Immature natural killer cell (primary cell): ENCODE data around the gene NHS. TPM values are rescaled to one million over a fixed set of nuclear protein-coding genes. Genes with fewer than 3 reads are reported as not detected.

Source experiments
- DNase-seq, 3 donors: peaks; one replicate each; pipeline ENCODE4 v3.0.0; 2022; ENCODE audit warnings: mixed read lengths in 1 of 3
- H3K27ac Mint-ChIP-seq, 6 donors: one replicate each; pipeline ENCODE4 v1.8.0; 2020; ENCODE audit warnings: mixed read lengths in 6 of 6, mild to moderate bottlenecking in 5 of 6, inconsistent platforms in 4 of 6, moderate library complexity in 3 of 6
- H3K27me3 Mint-ChIP-seq, 3 donors: one replicate each; pipeline ENCODE4 v1.8.0; 2020 to 2021; ENCODE audit warnings: low read depth in 3 of 3, mild to moderate bottlenecking in 3 of 3, mixed read lengths in 3 of 3, moderate library complexity in 3 of 3, inconsistent platforms in 1 of 3
- H3K36me3 Mint-ChIP-seq, 3 donors: one replicate each; pipeline ENCODE4 v1.8.0; 2020; ENCODE audit warnings: mixed read lengths in 3 of 3, inconsistent platforms in 2 of 3, mild to moderate bottlenecking in 2 of 3
- H3K4me1 Mint-ChIP-seq, 2 donors: one replicate each; pipeline ENCODE4 v1.8.0; 2020; ENCODE audit warnings: inconsistent platforms in 2 of 2, mild to moderate bottlenecking in 2 of 2, mixed read lengths in 2 of 2, moderate library complexity in 1 of 2
- H3K4me3 Mint-ChIP-seq, 5 donors: one replicate each; pipeline ENCODE4 v1.8.0; 2020; ENCODE audit warnings: mild to moderate bottlenecking in 5 of 5, mixed read lengths in 5 of 5, inconsistent platforms in 3 of 5, moderate library complexity in 3 of 5
- H3K9me3 Mint-ChIP-seq, 6 donors: one replicate each; pipeline ENCODE4 v1.8.0; 2020; ENCODE audit warnings: mild to moderate bottlenecking in 6 of 6, mixed read lengths in 6 of 6, inconsistent platforms in 4 of 6, moderate library complexity in 3 of 6
- polyA plus RNA-seq, 3 donors: library from polyadenylated mRNA; unstranded; fragments of 300-500 nt; fragmentation: Illumina TruSeq; gene quantifications; one replicate each; pipeline ENCODE4 v1.2.3, GENCODE V29; 2021

The NHS gene
- polyA plus RNA-seq, 3 donors from 2014 or later, result 0.87 TPM; not detected in 2

DNA sequence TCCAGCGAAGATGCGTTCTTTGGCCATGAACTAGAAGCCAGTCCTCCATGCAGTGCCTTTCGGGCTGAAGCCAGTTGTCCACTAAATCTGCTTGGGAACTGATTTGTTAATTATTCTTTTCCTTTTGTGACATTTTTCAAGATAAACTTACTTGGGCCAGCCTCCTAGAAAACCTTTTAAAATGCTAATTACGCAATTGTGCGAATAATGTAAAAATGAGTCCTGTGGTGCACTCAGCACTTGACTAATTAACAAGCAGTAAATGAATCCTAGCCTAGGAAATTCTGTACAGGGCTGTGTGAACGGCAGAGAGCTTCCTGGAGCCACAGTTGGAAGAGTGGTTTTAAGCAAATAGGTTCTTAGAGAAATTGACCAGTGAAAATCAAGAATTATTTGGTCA, 212.4 kb downstream of the NHS start:
- DNase-seq, result no peak
- H3K4me1 Mint-ChIP-seq, result no peaks in the 10 kb centered on the region
- no peak overlapping the region for H3K4me3 Mint-ChIP-seq
- peaks cover 0 to 3% (median 0%) of the 10 kb centered on the region in 6 donors for H3K9me3 Mint-ChIP-seq
- no peaks in the 10 kb centered on the region for H3K36me3 Mint-ChIP-seq
- H3K27me3 Mint-ChIP-seq, result peaks cover 1 to 14% (median 2%) of the 10 kb centered on the region in 3 donors
- H3K27ac Mint-ChIP-seq, result no peak overlapping the region

DNA sequence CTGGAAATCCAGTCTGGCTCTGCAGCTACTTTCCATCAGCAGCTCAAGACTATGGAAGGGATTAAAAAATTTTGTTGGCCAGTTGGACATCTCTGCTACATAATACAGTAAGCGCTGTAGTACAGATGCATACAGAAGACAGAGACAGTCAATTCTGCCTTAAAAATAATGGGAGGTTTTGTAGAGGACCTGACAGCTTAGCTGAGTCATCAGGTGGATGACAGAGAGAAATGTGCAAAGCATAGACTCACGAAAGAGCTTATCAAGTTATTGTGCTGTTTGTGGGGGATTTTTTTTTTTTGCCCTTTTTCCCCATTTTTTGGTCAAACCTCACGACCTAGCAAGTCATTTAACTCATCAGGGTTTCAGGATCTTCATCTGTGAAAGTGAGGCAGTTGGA, 213.3 kb downstream of the NHS start:
- peaks cover 2 to 13% (median 4%) of the 10 kb centered on the region in 3 donors for H3K27me3 Mint-ChIP-seq
- H3K36me3 Mint-ChIP-seq, result no peaks in the 10 kb centered on the region
- DNase-seq, result no peak

DNA sequence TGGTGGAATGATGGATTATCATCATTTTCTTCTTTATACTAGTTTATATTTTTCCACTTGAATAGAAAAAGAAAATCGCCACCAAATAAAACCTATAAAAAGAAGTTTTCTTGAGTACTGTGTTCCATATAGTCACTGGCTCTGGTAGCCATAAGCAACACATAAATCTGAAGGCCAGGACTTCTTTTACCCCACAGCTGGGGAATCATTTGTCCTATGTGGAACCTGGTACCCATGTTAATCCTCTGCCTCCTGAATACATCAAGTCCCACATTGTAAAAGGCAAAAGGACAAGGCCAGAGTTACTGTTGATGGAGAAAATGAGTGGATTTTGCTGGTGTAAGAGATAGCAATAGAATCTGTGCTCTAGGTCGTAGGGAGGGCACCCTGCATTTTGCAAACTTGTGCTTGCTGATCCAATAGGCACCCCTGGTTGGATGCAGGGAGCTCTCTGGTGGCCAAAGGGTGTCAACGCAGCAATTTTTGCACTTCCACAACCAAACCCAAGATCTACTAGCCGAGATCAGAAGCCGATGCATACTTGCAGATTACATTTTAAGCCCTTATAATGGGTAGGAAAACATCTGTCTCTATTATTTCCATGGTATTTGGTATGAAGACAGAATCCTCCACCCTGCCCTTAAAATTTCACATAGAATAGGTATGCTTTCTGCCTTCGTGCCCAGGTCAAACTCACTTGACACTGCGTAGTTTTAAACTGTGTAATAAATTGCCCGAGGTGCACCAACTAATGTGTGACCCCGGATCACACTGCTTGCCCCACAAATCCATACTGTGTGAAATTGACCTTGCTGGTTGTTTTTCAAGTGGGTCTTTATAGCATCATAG, 216.1 kb downstream of the NHS start:
- peaks cover 2 to 5% of the 10 kb centered on the region in 2 donors for H3K4me1 Mint-ChIP-seq
- peaks cover 2 to 15% (median 4%) of the 10 kb centered on the region in 3 donors for H3K27me3 Mint-ChIP-seq
- DNase-seq, result peak in 1 of 3 donors; percentile 2
- H3K9me3 Mint-ChIP-seq, result peaks cover 0 to 3% (median 0%) of the 10 kb centered on the region in 6 donors
- no peak overlapping the region for H3K4me3 Mint-ChIP-seq
- no peak overlapping the region for H3K27ac Mint-ChIP-seq
- no peaks in the 10 kb centered on the region for H3K36me3 Mint-ChIP-seq

More for the DNA sequence above, 213.3 kb downstream of the NHS start:
- no peaks in the 10 kb centered on the region for H3K4me1 Mint-ChIP-seq
- no peak overlapping the region for H3K27ac Mint-ChIP-seq
- no peak overlapping the region for H3K4me3 Mint-ChIP-seq
- peaks cover 0 to 3% (median 0%) of the 10 kb centered on the region in 6 donors for H3K9me3 Mint-ChIP-seq

DNA sequence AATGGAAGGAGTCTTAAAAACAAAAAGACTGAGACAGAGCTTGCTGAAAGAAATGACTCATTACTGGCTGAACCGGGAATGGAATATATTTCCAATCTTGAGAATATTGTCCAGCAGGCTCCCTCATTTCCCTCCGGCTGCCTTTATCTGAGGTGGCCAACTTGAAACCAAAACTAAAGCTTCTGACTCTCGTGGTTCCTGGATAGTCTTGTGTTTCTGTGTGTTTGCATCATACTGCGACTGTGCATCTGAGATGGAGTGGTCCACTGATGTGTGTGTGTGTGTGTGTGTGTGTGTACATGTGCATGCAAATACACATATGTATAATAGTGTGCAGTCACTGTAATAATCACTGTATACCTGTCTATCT, 216.7 kb downstream of the NHS start:
- Mint-ChIP-seq H3K4me3 (no peak overlapping the region), H3K9me3 (peaks cover 0 to 3% (median 0%) of the 10 kb centered on the region in 6 donors), H3K27me3 (peaks cover 2 to 17% (median 4%) of the 10 kb centered on the region in 3 donors), H3K27ac (no peak overlapping the region), H3K36me3 (no peaks in the 10 kb centered on the region), H3K4me1 (peaks cover 2 to 5% of the 10 kb centered on the region in 2 donors)
- DNase-seq, result no peak

DNA sequence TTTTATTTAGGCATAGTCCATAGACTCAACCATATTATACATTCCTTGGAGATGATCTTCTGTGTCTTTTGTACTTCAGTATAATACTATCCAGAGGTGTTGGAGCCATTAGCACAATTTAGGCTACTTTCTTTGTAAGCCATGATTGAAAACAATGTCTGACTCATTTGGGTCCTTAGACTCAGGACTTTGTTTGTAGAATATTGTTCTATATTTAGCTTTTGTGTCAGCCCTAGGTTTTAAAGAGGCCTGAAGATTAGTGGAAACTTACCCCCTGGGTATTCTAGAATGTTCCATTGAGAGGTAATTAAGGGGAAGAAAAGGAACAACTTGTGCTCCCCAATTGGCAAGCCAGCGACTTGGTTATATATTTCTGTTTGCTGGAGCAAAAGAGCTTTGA, 217.1 kb downstream of the NHS start:
- Mint-ChIP-seq H3K4me3 (no peak overlapping the region), H3K4me1 (peaks cover 2 to 5% of the 10 kb centered on the region in 2 donors), H3K36me3 (no peaks in the 10 kb centered on the region), H3K27me3 (peaks cover 2 to 17% (median 4%) of the 10 kb centered on the region in 3 donors), H3K27ac (no peak overlapping the region), H3K9me3 (peaks cover 0 to 3% (median 0%) of the 10 kb centered on the region in 6 donors)
- DNase-seq, result no peak

DNA sequence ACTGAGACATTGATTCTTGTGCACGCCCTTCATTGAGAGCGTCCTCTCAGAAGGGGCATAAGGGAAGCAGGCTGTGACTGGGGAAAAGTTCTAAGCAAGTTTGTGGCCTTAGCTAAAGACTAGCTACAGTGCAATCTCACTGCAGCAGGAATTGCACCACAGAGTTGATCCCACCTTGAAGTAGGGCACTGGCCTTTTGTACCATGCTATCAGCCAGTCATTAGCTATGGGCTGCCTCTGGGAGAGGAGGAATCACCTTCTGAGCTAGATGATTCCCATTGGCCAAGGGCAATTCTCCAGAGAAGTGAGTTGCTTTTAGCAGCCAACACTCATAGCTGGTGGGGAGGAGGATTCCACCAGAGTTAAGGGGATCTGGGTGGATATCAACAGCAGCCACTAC, 219.7 kb downstream of the NHS start:
- Mint-ChIP-seq H3K4me3 (no peak overlapping the region), H3K36me3 (no peaks in the 10 kb centered on the region), H3K9me3 (peaks cover 0 to 3% (median 0%) of the 10 kb centered on the region in 6 donors), H3K4me1 (peaks cover 2 to 5% of the 10 kb centered on the region in 2 donors), H3K27me3 (peaks cover 2 to 13% (median 3%) of the 10 kb centered on the region in 3 donors), H3K27ac (no peak overlapping the region)
- DNase-seq, result no peak

DNA sequence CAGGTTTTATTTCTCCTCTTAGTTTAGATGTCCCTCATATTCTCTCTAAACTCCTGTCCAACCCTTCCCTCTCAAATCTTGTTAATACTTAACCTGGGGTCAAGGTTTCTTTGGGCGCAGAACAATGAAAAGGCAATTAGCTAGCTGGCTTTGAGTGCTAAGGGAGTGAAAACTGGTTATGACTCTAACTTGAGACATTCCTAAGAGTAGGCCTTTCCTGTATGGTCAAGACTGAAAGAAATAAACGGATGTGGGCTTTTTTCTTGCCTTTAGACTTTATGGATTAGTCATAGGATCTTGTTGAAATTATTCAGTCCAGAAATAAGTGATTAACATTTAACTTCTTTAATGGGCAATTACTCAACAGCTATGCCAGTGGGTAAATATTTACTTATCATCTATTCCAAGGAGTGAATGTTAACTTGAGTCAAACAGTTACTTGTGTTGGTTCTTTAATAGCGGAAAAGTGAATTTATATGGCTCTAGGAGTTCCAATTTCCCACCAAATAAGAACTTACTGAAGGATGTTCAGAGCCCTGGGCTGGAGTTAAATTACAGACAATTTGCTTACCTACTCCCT, 220.5 kb downstream of the NHS start:
- H3K4me1 Mint-ChIP-seq, result peaks cover 2 to 5% of the 10 kb centered on the region in 2 donors

DNA sequence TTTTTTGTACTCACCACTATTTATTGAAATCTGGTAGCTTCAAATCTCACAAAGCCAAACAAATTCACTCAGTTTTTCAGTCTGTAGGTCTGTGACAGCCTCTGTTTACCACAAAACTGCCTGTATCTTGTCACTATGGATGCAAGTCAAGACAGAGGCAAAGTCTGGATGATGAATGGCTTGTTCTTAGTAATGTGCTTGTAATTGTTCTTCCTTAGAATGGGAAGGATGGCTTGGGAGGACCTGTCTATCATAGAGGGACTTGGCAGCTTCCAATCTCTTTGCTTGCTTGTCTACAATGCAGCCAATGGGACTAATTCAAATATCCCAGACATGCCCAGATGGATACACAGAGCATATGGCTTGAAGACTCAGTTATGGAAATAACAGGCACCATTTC, 221.1 kb downstream of the NHS start:
- no peak for DNase-seq
- H3K4me3 Mint-ChIP-seq, result no peak overlapping the region
- peaks cover 2 to 5% of the 10 kb centered on the region in 2 donors for H3K4me1 Mint-ChIP-seq
- H3K36me3 Mint-ChIP-seq, result no peaks in the 10 kb centered on the region
- no peak overlapping the region for H3K27ac Mint-ChIP-seq
- peaks cover 0 to 2% (median 0%) of the 10 kb centered on the region in 6 donors for H3K9me3 Mint-ChIP-seq
- peaks cover 2 to 13% (median 5%) of the 10 kb centered on the region in 3 donors for H3K27me3 Mint-ChIP-seq

More for the DNA sequence above, 220.5 kb downstream of the NHS start:
- Mint-ChIP-seq H3K27ac (no peak overlapping the region), H3K9me3 (peaks cover 0 to 3% (median 0%) of the 10 kb centered on the region in 6 donors), H3K36me3 (no peaks in the 10 kb centered on the region), H3K4me3 (no peak overlapping the region), H3K27me3 (peaks cover 2 to 11% (median 5%) of the 10 kb centered on the region in 3 donors)
- no peak for DNase-seq

DNA sequence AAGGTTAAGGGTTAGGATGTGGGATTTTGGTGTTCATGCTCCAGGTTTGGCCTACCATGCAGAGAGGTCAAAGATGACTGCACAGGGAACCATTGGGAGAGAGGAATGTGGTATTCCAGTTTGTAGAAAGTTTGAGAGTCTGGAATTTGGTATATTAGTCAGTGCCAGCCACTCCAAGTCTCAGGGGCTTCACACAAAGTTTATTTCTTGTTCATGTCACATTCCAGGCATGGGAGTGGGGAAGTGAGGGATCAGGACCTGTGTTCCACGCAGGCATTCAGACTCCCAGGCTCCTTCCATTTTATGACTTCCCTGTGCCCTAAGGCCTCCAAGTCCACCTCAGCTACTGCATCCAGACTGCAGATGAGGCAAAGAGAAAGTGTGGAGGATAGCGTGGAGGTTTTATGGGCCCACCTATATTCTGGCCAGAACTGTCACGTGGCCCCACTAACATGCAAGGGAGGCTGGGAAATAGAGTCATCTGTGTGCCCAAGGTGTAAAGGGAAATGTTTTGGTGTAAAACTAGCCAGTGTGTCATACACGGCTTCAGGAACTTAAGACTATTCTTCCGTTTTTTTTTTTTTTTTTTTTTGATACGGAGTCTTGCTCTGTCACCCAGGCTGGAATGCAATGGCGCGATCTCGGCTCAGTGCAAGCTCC, 221.7 kb downstream of the NHS start:
- H3K36me3 Mint-ChIP-seq, result no peaks in the 10 kb centered on the region

DNA sequence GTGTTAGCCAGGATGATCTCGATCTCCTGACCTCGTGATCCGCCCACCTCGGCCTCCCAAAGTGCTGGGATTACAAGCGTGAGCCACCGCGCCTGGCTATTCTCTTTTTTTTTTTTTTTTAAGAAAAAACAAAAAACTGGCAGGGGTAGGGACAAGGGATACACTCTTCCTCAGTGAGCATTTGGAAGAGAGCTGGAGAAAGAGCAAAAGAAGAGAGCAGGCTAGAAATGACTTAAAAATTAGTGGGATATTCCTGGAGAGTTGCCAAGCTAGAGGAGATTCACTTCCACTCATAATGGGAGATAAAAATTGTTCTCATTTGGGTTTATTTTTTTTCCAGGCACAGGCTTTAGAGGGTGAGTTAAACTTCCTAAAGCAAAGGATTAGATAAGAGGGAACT, 222.3 kb downstream of the NHS start:
- DNase-seq, result no peak
- H3K27me3 Mint-ChIP-seq, result peaks cover 0 to 8% (median 5%) of the 10 kb centered on the region in 3 donors
- H3K36me3 Mint-ChIP-seq, result no peaks in the 10 kb centered on the region
- H3K4me3 Mint-ChIP-seq, result no peak overlapping the region
- H3K4me1 Mint-ChIP-seq, result peaks cover 2 to 5% of the 10 kb centered on the region in 2 donors
- H3K9me3 Mint-ChIP-seq, result peaks cover 0 to 1% (median 0%) of the 10 kb centered on the region in 6 donors
- no peak overlapping the region for H3K27ac Mint-ChIP-seq

More for the DNA sequence above, 221.7 kb downstream of the NHS start:
- Mint-ChIP-seq H3K27me3 (peaks cover 2 to 11% (median 5%) of the 10 kb centered on the region in 3 donors), H3K4me3 (no peak overlapping the region), H3K4me1 (peaks cover 2 to 5% of the 10 kb centered on the region in 2 donors), H3K27ac (no peak overlapping the region), H3K9me3 (peaks cover 0 to 1% (median 0%) of the 10 kb centered on the region in 6 donors)
- DNase-seq, result no peak

DNA sequence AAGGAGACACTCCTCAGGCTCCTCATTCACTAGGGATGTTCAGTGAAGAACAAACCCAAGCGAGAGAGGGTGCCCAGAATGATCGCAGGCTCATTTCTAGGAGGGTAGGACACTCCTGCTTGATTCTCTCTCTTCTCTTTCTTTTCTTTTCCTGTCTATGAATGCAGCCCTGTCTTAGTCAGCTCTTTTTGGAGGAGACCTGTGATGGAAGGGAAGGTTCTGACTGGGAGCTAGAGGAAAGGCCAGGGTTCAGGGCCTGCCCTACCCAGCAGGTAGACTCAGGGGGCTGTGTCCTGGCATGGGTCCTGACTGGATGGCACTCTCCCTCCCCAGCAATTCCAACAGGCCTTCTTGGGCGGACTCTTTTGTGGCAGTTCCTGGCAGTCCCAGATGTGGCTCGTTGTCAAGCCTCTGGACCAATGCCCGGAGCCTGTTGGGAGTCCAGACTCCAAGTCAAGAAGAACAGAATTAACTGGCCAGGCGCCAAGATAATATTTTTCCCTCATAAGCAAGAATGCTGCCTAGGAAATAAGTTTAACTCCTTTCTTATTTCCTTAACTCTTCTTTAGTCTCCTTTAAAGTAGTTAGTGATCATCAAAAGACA, 222.9 kb downstream of the NHS start:
- no peaks in the 10 kb centered on the region for H3K36me3 Mint-ChIP-seq
- H3K9me3 Mint-ChIP-seq, result peaks cover 0 to 1% (median 0%) of the 10 kb centered on the region in 6 donors
- H3K4me3 Mint-ChIP-seq, result no peak overlapping the region
- no peak for DNase-seq
- peaks cover 2 to 5% of the 10 kb centered on the region in 2 donors for H3K4me1 Mint-ChIP-seq
- H3K27me3 Mint-ChIP-seq, result peaks cover 0 to 8% (median 3%) of the 10 kb centered on the region in 3 donors
- H3K27ac Mint-ChIP-seq, result no peak overlapping the region

DNA sequence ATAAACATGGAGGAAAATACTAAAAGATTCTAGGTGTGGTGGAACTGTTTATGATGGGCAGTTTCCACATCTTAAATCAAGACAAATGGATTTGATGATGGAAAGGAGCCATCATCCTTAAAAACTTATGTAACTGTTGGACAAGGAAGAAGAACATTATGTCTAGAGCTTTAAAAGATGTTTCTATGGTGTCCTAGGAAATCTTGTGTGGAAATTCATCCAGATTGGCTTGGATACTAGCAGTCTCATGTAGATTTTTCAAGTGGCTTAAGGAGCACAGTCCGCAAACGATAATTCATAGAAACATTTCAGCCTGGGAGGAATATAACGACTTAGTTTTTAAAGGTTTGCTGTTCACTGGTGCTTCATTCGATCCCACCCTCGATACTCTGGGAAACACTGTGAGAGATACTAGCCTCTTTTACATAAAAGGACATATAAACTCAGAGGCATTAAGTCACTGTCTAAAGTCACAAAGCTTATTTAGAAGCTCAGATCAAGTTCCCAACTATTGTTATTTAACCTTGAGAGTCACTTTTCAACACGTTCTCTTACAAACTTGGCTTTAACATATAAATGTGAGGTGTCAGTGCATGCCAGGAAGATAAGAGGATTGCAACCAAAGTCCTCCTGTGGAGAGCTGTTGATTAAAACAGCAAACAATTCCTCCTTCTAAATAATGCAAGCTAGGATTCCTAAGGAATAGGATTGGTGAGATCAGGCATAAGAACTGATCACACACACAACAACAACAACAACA, 226.6 kb downstream of the NHS start:
- Mint-ChIP-seq H3K36me3 (no peaks in the 10 kb centered on the region), H3K4me3 (no peak overlapping the region), H3K4me1 (no peaks in the 10 kb centered on the region), H3K9me3 (no peaks in the 10 kb centered on the region), H3K27ac (no peak overlapping the region), H3K27me3 (peaks cover 0 to 9% (median 3%) of the 10 kb centered on the region in 3 donors)
- DNase-seq, result no peak

DNA sequence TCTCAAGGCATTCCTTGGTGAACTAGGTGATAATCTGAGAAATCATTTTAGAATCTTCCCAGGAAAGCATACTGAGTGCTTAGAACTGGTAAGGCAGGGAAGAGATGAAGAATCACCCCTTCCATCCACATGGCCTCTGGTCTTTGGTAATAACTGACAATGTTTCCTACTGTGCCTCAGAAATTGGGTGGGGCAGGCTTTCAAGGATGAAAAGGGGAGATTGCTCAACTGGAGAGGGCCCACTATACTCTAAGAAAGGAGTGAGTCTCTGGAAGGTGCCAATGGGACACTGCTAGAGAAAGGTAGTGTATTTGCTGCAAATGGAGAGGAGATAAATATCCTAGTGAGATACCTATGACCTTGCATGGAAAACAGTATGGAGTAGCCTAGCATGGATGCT, 227.2 kb downstream of the NHS start:
- no peaks in the 10 kb centered on the region for H3K9me3 Mint-ChIP-seq
- H3K4me1 Mint-ChIP-seq, result no peaks in the 10 kb centered on the region
- no peaks in the 10 kb centered on the region for H3K36me3 Mint-ChIP-seq
- no peak overlapping the region for H3K27ac Mint-ChIP-seq
- no peak overlapping the region for H3K4me3 Mint-ChIP-seq
- no peak for DNase-seq
- H3K27me3 Mint-ChIP-seq, result peaks cover 0 to 9% (median 3%) of the 10 kb centered on the region in 3 donors
